LHCN-M2 (cell line): ENCODE results near the gene MVD. TPM values are rescaled to one million over a fixed set of nuclear protein-coding genes. Genes with fewer than 3 reads are reported as not detected.
A peak's percentile ranks its signal among the peaks of the same experiment; 100 is the strongest.
"Not testable (repeated sequence)": the region's sequence is repeated elsewhere in the genome, so short reads cannot be mapped to it uniquely, and the experiment has no call there.

ENCODE experiments used
- DNase-seq: peaks from one replicate; pipeline ENCODE4 v3.0.0-alpha.2; 2012; ENCODE audit warnings: low read depth
- total RNA-seq: library from RNA; depleted of rRNA; stranded (reverse); fragments of >200 nt; gene quantifications from 2 replicates; pipeline ENCODE4 v1.2.3, GENCODE V29; 2014

Gene MVD
- total RNA-seq, 1 experiment from 2014 or later: 31.8 TPM

- no peak for DNase-seq
Observed at GRCh38 chr16:88626646-88627045, 36.2 kb downstream of the MVD start.

- no peak for DNase-seq
Observed at GRCh38 chr16:88624977-88625576, 37.8 kb downstream of the MVD start.

GRCh38 chr16:88624481-88624880, 38.4 kb downstream of the MVD start:
- no peak for DNase-seq

GRCh38 chr16:88623858-88624257, 39.0 kb downstream of the MVD start:
- DNase-seq: no peak

GRCh38 chr16:88622866-88623265, 40.0 kb downstream of the MVD start:
- DNase-seq: no peak

- DNase-seq: no peak
Observed at GRCh38 chr16:88622125-88622524, 40.8 kb downstream of the MVD start.

- DNase-seq: no peak
Observed at GRCh38 chr16:88619859-88620815, 42.8 kb downstream of the MVD start.

- DNase-seq: no peak
Observed at GRCh38 chr16:88618956-88619667, 43.8 kb downstream of the MVD start.

GRCh38 chr16:88618182-88618955, 44.5 kb downstream of the MVD start:
- peak; percentile 42 for DNase-seq

GRCh38 chr16:88617268-88618031, 45.4 kb downstream of the MVD start:
- DNase-seq: no peak

GRCh38 chr16:88616736-88617135, 46.2 kb downstream of the MVD start:
- no peak for DNase-seq

- no peak for DNase-seq
Observed at GRCh38 chr16:88616320-88616719, 46.6 kb downstream of the MVD start.

GRCh38 chr16:88614818-88615580, 47.9 kb downstream of the MVD start:
- no peak for DNase-seq

GRCh38 chr16:88613911-88614817, 48.7 kb downstream of the MVD start:
- DNase-seq: no peak

GRCh38 chr16:88613293-88613692, 49.6 kb downstream of the MVD start:
- no peak for DNase-seq

- DNase-seq: no peak
Observed at GRCh38 chr16:88610909-88611812, 51.7 kb downstream of the MVD start.

GRCh38 chr16:88610080-88610479, 52.8 kb downstream of the MVD start:
- no peak for DNase-seq

GRCh38 chr16:88609426-88609825, 53.5 kb downstream of the MVD start:
- DNase-seq: not testable (repeated sequence)
